Heart left ventricle (tissue), 13 donors: ENCODE results near the gene CNTNAP5.

Experiments used
- CTCF ChIP-seq, 12 donors: fragments of 200-600 bp; sonication (generic) in 4 of 12; IDR thresholded peaks; one replicate each; pipeline versions ENCODE4 v1.5.0 to v1.8.0; 2018 to 2022; ENCODE audit warnings: antibody characterized with exemption in 12 of 12, mild to moderate bottlenecking in 5 of 12
- POLR2A ChIP-seq, 2 donors: fragments of 450-650 bp; IDR thresholded peaks; one replicate each; pipeline ENCODE4 v1.6.1; 2017; ENCODE audit warnings: antibody characterized with exemption in 2 of 2, mild to moderate bottlenecking in 2 of 2, moderate library complexity in 2 of 2
- donor health status: ischemic (EF 13 %, LVEDD 7.1; RV severe dilation, severe dysfunction).
- donor health status: DM: no; HTN: yes; CAD: no.
- donor health status: DM: no; HTN: no; CAD: no.
- donor health status: ischemic (EF 25% LVEDD 6.9; RV normal size, moderate dysfunction).
- donor health status: ischemic (EF 25% LVEDD 5.7; RV mildly dilated, moderate dysfunction).
- donor health status: ischemic (EF 35%, LVEDD 5.7; RV mildly dilated, moderate dysfunction).
- donor health status: nonischemic (EF 11% LVEDD 7.7; RV severe dilation, severe dysfunction).
- donor health status: DM: yes; HTN: yes; CAD: no.
- donor health status: PGD.
- donor health status: ischemic (EF 29% LVEDD 5.4; RV normal size, mild dysfunction).
- donor health status: nonischemic (EF 23%, LVEDD 6.1; RV moderate dilation, normal function).

GRCh38 chr2:124639524-124639923 lies 614.4 kb downstream of the CNTNAP5 start:
- TF ChIP-seq POLR2A (IDR thresholded peaks at IDR 0.05) (no peak), CTCF (IDR thresholded peaks at IDR 0.05) (no peak)
